GM12875 (cell line): ENCODE measurements around the gene RAPGEF6.
A peak's percentile ranks its signal among the peaks of the same experiment; 100 is the strongest.
"Not testable (repeated sequence)": the region's sequence is repeated elsewhere in the genome, so short reads cannot be mapped to it uniquely, and the experiment has no call there.

Source experiments
- H3K4me3 ChIP-seq: one replicate; pipeline ENCODE4 v1.5.1; 2011; ENCODE audit warnings: low read depth, low read length, control low read depth
- TF ChIP-seq, protein P1 (sequence below): IDR thresholded peaks from 2 replicates; pipeline ENCODE4 v1.5.1; 2011; ENCODE audit warnings: low read depth, mild to moderate bottlenecking, control low read depth, inconsistent platforms, low read length, moderate library complexity, borderline replicate concordance; ENCODE audit not compliant: insufficient read depth

Gene RAPGEF6

DNA sequence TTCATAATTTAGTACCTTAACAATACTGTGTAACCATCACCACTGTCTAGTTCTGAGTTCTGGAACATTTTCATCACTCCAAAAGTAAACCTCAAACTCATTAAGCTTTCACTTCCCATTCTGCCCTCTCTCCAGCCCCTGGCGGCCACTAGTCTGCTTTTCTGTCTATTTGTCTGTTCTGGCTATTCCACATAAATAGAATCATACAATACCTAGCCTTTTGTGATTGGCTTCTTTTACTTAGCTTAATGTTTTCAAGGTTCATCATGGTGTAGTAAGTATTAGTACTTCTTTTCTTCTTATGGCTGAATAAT is 138.7 kb downstream of the RAPGEF6 start:
- TF ChIP-seq, protein P1, sequence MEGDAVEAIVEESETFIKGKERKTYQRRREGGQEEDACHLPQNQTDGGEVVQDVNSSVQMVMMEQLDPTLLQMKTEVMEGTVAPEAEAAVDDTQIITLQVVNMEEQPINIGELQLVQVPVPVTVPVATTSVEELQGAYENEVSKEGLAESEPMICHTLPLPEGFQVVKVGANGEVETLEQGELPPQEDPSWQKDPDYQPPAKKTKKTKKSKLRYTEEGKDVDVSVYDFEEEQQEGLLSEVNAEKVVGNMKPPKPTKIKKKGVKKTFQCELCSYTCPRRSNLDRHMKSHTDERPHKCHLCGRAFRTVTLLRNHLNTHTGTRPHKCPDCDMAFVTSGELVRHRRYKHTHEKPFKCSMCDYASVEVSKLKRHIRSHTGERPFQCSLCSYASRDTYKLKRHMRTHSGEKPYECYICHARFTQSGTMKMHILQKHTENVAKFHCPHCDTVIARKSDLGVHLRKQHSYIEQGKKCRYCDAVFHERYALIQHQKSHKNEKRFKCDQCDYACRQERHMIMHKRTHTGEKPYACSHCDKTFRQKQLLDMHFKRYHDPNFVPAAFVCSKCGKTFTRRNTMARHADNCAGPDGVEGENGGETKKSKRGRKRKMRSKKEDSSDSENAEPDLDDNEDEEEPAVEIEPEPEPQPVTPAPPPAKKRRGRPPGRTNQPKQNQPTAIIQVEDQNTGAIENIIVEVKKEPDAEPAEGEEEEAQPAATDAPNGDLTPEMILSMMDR, result peak; percentile 41; the same call in 1 of the 2 replicates
- H3K4me3 ChIP-seq, result no peak overlapping the region

DNA sequence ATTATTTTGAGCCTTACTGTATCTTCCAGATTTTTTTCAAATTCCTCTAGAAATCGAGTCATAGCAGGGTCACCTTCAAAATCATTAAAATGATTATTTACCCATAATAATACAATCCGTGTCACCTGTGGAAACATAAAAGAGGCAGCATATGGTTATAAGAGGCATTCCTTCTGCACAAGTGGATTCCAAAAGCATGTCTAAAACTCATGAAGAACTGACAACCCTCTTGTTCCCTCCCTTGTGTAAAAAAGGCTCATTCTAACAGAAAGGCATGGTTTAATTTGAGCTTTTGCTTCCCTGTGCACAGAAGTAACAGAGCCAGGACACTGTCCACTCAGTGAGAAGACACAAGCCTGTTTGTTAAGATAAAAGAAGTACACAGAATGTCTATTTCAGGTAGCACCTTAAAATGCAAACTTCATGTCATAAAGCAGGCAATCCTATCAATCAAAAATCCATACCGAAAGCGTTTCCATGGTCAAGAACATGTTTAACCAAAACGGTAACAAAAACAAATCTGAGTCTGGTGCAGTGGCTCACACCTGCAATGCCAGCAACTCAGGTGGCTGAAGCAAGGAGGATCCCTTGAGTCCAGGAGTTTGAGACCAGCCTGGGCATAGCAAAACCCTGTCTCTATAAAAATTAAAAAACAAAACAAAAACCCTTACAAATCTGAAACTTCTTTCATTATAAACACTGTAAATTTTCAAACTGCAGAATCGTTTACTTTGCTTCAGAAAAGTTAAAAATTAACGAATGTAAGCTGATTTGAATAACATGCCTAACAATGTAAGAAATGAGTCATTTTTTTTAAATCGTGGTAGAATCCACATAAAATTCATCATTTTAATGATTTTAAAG is 139.3 kb downstream of the RAPGEF6 start:
- no peak overlapping the region for H3K4me3 ChIP-seq
- TF ChIP-seq, protein P1, result no peak

DNA sequence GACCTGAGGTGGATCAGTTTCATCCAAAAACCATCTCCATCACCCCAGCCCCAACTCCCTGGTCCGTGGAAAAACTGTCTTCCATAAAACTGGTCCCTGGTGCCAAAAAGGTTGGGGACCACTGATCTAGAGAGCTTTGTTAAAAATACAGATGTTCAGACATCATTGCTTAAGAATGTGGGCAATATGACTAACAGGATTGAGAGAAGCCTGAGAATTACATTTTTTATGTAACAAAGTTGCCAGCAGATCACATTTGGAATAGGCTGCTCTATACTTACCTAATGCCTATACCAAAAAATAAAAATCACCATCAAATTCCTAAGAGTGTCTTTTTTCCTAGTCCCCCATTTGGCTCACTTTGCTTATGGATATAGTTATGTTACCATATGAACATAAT is 143.3 kb downstream of the RAPGEF6 start:
- TF ChIP-seq, protein P1, result no peak
- H3K4me3 ChIP-seq, result no peak overlapping the region

DNA sequence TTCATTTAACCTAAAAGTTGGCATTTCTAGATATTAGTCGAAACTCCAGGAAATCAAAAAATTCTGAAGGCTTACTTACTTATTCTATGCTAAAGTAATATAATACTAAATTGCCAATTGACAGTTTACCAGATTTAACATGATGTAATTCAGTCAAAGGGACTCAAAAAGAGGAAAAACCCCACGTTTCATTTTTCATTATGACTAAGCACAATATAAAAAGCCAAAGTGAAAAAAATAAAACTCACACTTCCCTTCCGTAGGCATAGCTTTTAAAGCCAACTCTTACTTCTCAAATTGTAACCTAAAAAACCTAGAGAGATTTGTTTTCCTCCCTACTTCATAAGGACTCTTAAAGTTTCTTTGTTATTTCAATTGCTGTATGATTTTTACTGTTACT is 146.6 kb downstream of the RAPGEF6 start:
- TF ChIP-seq, protein P1, result no peak
- no peak overlapping the region for H3K4me3 ChIP-seq

DNA sequence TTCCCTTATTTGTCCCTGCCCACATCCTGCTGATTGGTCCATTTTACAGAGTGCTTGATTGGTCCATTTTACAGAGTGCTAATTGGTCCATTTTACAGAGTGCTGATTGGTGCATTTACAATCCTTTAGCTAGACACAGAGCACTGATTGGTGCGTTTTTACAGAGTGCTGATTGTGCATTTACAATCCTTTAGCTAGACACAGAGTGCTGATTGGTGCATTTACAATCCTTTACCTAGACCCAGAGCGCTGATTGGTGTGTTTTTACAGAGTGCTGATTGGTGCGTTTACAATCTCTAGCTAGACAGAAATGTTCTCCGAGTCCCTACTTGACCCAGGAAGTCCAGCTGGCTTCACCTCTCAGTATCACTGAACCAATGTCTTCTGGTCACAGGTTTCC is 147.7 kb downstream of the RAPGEF6 start:
- not testable (repeated sequence) for H3K4me3 ChIP-seq

DNA sequence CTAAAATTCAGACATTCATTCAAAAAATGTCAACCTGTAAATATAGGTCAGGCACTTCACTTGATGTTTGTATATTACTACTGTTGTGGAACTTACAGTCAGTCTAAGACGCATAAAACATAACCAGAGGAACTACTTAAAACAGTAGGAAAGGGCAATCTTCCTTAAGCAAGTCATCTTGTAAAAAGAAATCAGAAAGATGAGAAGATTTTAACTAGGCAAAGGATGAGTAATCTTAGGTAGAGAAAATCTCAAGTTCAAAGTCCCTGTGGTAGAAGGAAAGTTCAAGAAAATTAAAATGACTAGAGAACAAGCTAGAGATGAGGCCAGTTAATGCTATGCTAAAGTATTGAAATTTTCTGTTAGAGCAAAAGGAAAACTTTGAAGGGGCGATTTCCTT is 152.4 kb downstream of the RAPGEF6 start:
- TF ChIP-seq, protein P1, result no peak
- no peak overlapping the region for H3K4me3 ChIP-seq

DNA sequence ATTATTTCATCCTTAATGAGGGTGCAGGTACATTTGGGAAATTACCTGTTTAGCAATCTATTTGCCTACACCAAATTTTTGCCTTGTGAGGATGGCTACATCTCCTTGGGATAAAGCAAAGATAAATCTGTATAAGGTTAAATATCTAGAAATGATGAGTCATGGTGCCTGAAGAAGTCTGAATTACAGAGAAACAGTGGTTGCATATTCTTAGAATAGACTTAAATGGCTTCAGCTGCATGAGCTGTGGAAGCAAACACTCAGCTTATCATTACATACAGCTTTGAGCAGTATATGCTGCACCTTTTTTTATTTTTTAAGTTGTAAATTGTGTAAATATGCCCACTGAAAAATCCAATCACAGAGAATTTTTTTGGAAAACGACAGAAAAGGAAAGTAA is 153.5 kb downstream of the RAPGEF6 start:
- TF ChIP-seq, protein P1, result no peak
- no peak overlapping the region for H3K4me3 ChIP-seq
